Motor neuron (in vitro differentiated cells): ENCODE data around the gene RPL7L1. TPM values are rescaled to one million over a fixed set of nuclear protein-coding genes. Genes with fewer than 3 reads are reported as not detected.
A peak's percentile ranks its signal among the peaks of the same experiment; 100 is the strongest.

Experiments
- ATAC-seq, 8 experiments: fragments of 200-7000 bp; cut with Tn5 transposase; replicated peaks in 6 of 8; 2 replicates each; pipeline ENCODE4 v1.8.0; 2021; ENCODE audit warnings: mild to moderate bottlenecking in 8 of 8, moderate library complexity in 8 of 8
- H3K27ac ChIP-seq, 2 donors: fragments of 250-450 bp; sonication (Bioruptor Pico); 2 replicates each; pipeline ENCODE4 v1.9.0; 2021; ENCODE audit warnings: antibody characterized with exemption in 2 of 2, mild to moderate bottlenecking in 2 of 2, moderate library complexity in 1 of 2
- H3K4me1 ChIP-seq, 2 donors: fragments of 250-450 bp; sonication (Bioruptor Pico); replicated peaks in 1 of 2; 2 replicates each; pipeline ENCODE4 v1.6.1; 2021; ENCODE audit warnings: antibody characterized with exemption in 2 of 2, mild to moderate bottlenecking in 2 of 2, moderate library complexity in 1 of 2
- H3K4me3 ChIP-seq, 5 donors: fragments of 250-450 bp; sonication (Bioruptor Pico); 2 replicates each; pipeline ENCODE4 v1.9.0; 2021; ENCODE audit warnings: antibody characterized with exemption in 5 of 5, mild to moderate bottlenecking in 5 of 5, moderate library complexity in 4 of 5
- WGBS, 10 experiments: fragments of 450-650 bp; shearing (Covaris generic); methylation state at CpG; one replicate each; pipeline ENCODE4 v1.0.0; 2022; 5-methylcytosine and 5-hydroxymethylcytosine counted together
- in situ Hi-C, 9 experiments: fragments of 400-800 bp; cut with MboI; loops; one replicate each; pipeline ENCODE4 v1.15.0; 2021; ENCODE audit warnings: low sequenced_read_pairs in 9 of 9, low pct_unique_long_range_greater_than_20kb in 2 of 9; ENCODE audit not compliant: unreplicated experiment in 9 of 9
- total RNA-seq, 8 experiments: library from RNA; unstranded; fragments of 300-600 nt; gene quantifications; 2 replicates each; pipeline versions ENCODE4 v1.2.3 to v1.2.4, GENCODE V29; 2022

The RPL7L1 gene
- total RNA-seq, 8 experiments from 2014 or later: 69.1 to 186 (median 109) TPM

GRCh38 chr6:42916288-42916687, 36.9 kb downstream of the RPL7L1 start:
- Histone ChIP-seq H3K4me1 (no peaks in the 10 kb centered on the region), H3K27ac (no peak overlapping the region), H3K4me3 (no peak overlapping the region)
- in situ Hi-C loops: loop anchor here in 3 of 9 experiments (25.0 kb wide), 2 partner anchors 96 to 221 kb away; partner anchors contain the start of genes KLHDC3 (in 1 of the 3), MEA1 (in 1 of the 3) and RRP36 (in 1 of the 3)
- no peak for ATAC-seq
- 67 to 100% methylated on average over 1 of the region's 1 CpG; no CpG with 5 or more reads in 8 of the 10 experiments for WGBS, 10 experiments

GRCh38 chr6:42921801-42922200, 42.4 kb downstream of the RPL7L1 start:
- 28 to 100% (median 68%) methylated on average over 1 to 6 of the region's 6 CpGs for WGBS, 10 experiments
- Histone ChIP-seq H3K4me1 (no peaks in the 10 kb centered on the region), H3K4me3 (no peak overlapping the region), H3K27ac (no peak overlapping the region)
- in situ Hi-C loops: loop anchor here in 3 of 9 experiments (25.0 kb wide), 2 partner anchors 90 to 216 kb away; partner anchors contain the start of genes KLHDC3 (in 1 of the 3), MEA1 (in 1 of the 3) and RRP36 (in 1 of the 3)
- no peak for ATAC-seq

GRCh38 chr6:42923666-42924065, 44.2 kb downstream of the RPL7L1 start:
- in situ Hi-C loops: loop anchor here in 3 of 9 experiments (25.0 kb wide), 2 partner anchors 89 to 214 kb away; partner anchors contain the start of genes KLHDC3 (in 1 of the 3), MEA1 (in 1 of the 3) and RRP36 (in 1 of the 3)
- WGBS, 10 experiments: 70 to 93% (median 92%) methylated on average over 2 of the region's 2 CpGs; no CpG with 5 or more reads in 5 of the 10 experiments
- peaks cover 5 to 6% of the 10 kb centered on the region in 2 donors for H3K4me1 ChIP-seq
- H3K4me3 ChIP-seq: no peak overlapping the region
- ATAC-seq: no peak
- no peak overlapping the region for H3K27ac ChIP-seq

GRCh38 chr6:42925248-42925857, 45.9 kb downstream of the RPL7L1 start:
- Histone ChIP-seq H3K27ac (no peak overlapping the region), H3K4me3 (no peak overlapping the region), H3K4me1 (peaks cover 5 to 6% of the 10 kb centered on the region in 2 donors)
- in situ Hi-C loops: no loop called here
- WGBS, 10 experiments: 73 to 100% (median 97%) methylated on average over 1 to 3 of the region's 23 CpGs; no CpG with 5 or more reads in 7 of the 10 experiments
- no peak for ATAC-seq

- peak within 1 kb of the TSS; percentile 89 for H3K27ac ChIP-seq
- peak; percentile 90 to 94 (median 92) for ATAC-seq
- peak within 1 kb of the TSS; percentile 54 to 86 (median 60) for H3K4me3 ChIP-seq
These were observed 49.8 kb downstream of the RPL7L1 start, which contains the start of gene CNPY3 for GRCh38 chr6:42928986-42929820. TSS of gene CNPY3 (plus strand) at chr6:42929480. CDS start at chr6:42929571, 91 bp downstream.

GRCh38 chr6:42929821-42930360, 50.5 kb downstream of the RPL7L1 start:
- 0 to 6% (median 0%) methylated on average over 1 to 7 of the region's 16 CpGs; no CpG with 5 or more reads in 4 of the 10 experiments for WGBS, 10 experiments
- peak overlapping the region; percentile 89 for H3K27ac ChIP-seq
- H3K4me3 ChIP-seq: peak overlapping the region; percentile 54 to 86 (median 60)
- in situ Hi-C loops: no loop called here
- peaks cover 13% of the 10 kb centered on the region in 2 donors for H3K4me1 ChIP-seq
- peak in 6 of 8 experiments; percentile 1 to 11 (median 6) for ATAC-seq

More at GRCh38 chr6:42928986-42929820, 49.8 kb downstream of the RPL7L1 start, which contains the start of gene CNPY3:
- WGBS, 10 experiments: 0 to 4% (median 0%) methylated on average over 2 to 13 of the region's 63 CpGs; no CpG with 5 or more reads in 4 of the 10 experiments
- peaks cover 13% of the 10 kb centered on the region in 2 donors for H3K4me1 ChIP-seq
- in situ Hi-C loops: no loop called here

- H3K27ac ChIP-seq: no peak overlapping the region
- in situ Hi-C loops: no loop called here
- no peak for ATAC-seq
These were observed 53.0 kb downstream of the RPL7L1 start for GRCh38 chr6:42932412-42932811.

GRCh38 chr6:42933205-42933604, 53.8 kb downstream of the RPL7L1 start:
- 50 to 100% (median 72%) methylated on average over 1 to 3 of the region's 3 CpGs; no CpG with 5 or more reads in 3 of the 10 experiments for WGBS, 10 experiments
- in situ Hi-C loops: no loop called here
- no peak overlapping the region for H3K27ac ChIP-seq
- peaks cover 10 to 11% of the 10 kb centered on the region in 2 donors for H3K4me1 ChIP-seq
- no peak overlapping the region for H3K4me3 ChIP-seq
- ATAC-seq: no peak

More at GRCh38 chr6:42932412-42932811, 53.0 kb downstream of the RPL7L1 start:
- 80 to 100% methylated on average over 1 of the region's 3 CpGs; no CpG with 5 or more reads in 8 of the 10 experiments for WGBS, 10 experiments
- no peak overlapping the region for H3K4me3 ChIP-seq
- peaks cover 13% of the 10 kb centered on the region in 2 donors for H3K4me1 ChIP-seq

- no peak for ATAC-seq
- in situ Hi-C loops: no loop called here
- Histone ChIP-seq H3K27ac (no peak overlapping the region), H3K4me1 (peaks cover 7 to 8% of the 10 kb centered on the region in 2 donors), H3K4me3 (no peak overlapping the region)
- WGBS, 10 experiments: 79 to 100% (median 96%) methylated on average over 1 to 7 of the region's 7 CpGs; no CpG with 5 or more reads in 5 of the 10 experiments
These were observed 55.9 kb downstream of the RPL7L1 start for GRCh38 chr6:42935322-42935721.

- H3K27ac ChIP-seq: no peak overlapping the region
- in situ Hi-C loops: no loop called here
- H3K4me1 ChIP-seq: no peaks in the 10 kb centered on the region
- H3K4me3 ChIP-seq: no peak overlapping the region
- WGBS, 10 experiments: 82 to 100% (median 93%) methylated on average over 2 to 9 of the region's 11 CpGs; no CpG with 5 or more reads in 1 of the 10 experiments
- ATAC-seq: no peak
These were observed 57.0 kb downstream of the RPL7L1 start for GRCh38 chr6:42936398-42936797.

GRCh38 chr6:42937548-42938427, 58.4 kb downstream of the RPL7L1 start:
- WGBS, 10 experiments: 92 to 100% (median 100%) methylated on average over 1 to 5 of the region's 13 CpGs; no CpG with 5 or more reads in 4 of the 10 experiments

GRCh38 chr6:42938428-42938796, 59.0 kb downstream of the RPL7L1 start:
- H3K27ac ChIP-seq: no peak overlapping the region
- H3K4me3 ChIP-seq: no peak overlapping the region
- no peak for ATAC-seq
- in situ Hi-C loops: no loop called here
- 72 to 100% (median 80%) methylated on average over 1 to 3 of the region's 5 CpGs; no CpG with 5 or more reads in 5 of the 10 experiments for WGBS, 10 experiments
- no peaks in the 10 kb centered on the region for H3K4me1 ChIP-seq

More at GRCh38 chr6:42937548-42938427, 58.4 kb downstream of the RPL7L1 start:
- ATAC-seq: no peak
- H3K4me1 ChIP-seq: no peaks in the 10 kb centered on the region
- H3K27ac ChIP-seq: no peak overlapping the region
- no peak overlapping the region for H3K4me3 ChIP-seq
- in situ Hi-C loops: no loop called here
